Fibroblast of the aortic adventitia (primary cell): ENCODE measurements around the gene DHRS11. TPM values are rescaled to one million over a fixed set of nuclear protein-coding genes. Genes with fewer than 3 reads are reported as not detected.

Source experiments
- DNase-seq: peaks from one replicate; pipeline ENCODE4 v3.0.0-alpha.2; 2010; ENCODE audit warnings: low read depth
- H3K4me3 ChIP-seq: 2 replicates; pipeline ENCODE4 v1.5.1; 2011; ENCODE audit warnings: low read depth, mild to moderate bottlenecking, control low read depth, low read length, moderate library complexity
- total RNA-seq: library from RNA; depleted of rRNA; stranded (reverse); fragments of >200 nt; gene quantifications from 2 replicates; pipeline ENCODE4 v1.2.3, GENCODE V29; 2012; ENCODE audit warnings: low replicate concordance
- TF ChIP-seq, protein P1 (sequence below): IDR thresholded peaks from 2 replicates; pipeline ENCODE4 v1.5.1; 2011; ENCODE audit warnings: mild to moderate bottlenecking, low read length, control low read depth, inconsistent platforms; ENCODE audit not compliant: insufficient read depth

Gene DHRS11
- total RNA-seq, 1 donor = 4.1 TPM

DNA sequence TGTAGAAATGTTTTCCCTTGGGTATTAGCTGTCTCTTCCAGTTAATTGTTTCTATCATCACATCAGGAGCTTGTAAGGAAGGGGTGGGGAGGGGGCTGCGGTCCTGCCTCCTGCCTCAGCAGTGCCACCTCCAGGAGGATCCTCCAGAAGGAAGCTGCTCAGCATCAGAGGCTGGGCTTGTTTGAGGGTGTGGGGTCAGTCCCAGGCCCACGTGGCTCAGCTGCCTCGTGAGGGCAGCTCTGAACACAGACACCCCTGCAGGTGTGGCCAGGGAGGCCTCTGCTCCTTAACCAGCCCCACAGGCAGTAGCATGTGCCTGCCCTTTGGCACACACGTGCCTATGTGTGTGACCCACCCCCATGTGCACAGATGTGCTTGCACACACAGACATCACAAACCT is 56.0 kb downstream of the DHRS11 start:
- no peak for DNase-seq
- TF ChIP-seq, protein P1, sequence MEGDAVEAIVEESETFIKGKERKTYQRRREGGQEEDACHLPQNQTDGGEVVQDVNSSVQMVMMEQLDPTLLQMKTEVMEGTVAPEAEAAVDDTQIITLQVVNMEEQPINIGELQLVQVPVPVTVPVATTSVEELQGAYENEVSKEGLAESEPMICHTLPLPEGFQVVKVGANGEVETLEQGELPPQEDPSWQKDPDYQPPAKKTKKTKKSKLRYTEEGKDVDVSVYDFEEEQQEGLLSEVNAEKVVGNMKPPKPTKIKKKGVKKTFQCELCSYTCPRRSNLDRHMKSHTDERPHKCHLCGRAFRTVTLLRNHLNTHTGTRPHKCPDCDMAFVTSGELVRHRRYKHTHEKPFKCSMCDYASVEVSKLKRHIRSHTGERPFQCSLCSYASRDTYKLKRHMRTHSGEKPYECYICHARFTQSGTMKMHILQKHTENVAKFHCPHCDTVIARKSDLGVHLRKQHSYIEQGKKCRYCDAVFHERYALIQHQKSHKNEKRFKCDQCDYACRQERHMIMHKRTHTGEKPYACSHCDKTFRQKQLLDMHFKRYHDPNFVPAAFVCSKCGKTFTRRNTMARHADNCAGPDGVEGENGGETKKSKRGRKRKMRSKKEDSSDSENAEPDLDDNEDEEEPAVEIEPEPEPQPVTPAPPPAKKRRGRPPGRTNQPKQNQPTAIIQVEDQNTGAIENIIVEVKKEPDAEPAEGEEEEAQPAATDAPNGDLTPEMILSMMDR = no peak
- H3K4me3 ChIP-seq = no peak overlapping the region

- H3K4me3 ChIP-seq = no peak overlapping the region
- no peak for DNase-seq
- TF ChIP-seq, protein P1 = no peak
Measured at GRCh38 chr17:36650096-36650775, 58.6 kb downstream of the DHRS11 start.

Other genes with a start within 250 kb of the DHRS11 start
- gene TBC1D3H, start 203.4 kb upstream of the DHRS11 start, total RNA-seq = not detected in 2 replicates
- gene ZNHIT3, start 105.2 kb upstream of the DHRS11 start, total RNA-seq = 26.9 and 28.0 TPM in 2 replicates
- 43.3 and 66.2 TPM in 2 replicates for gene MYO19, start 57.0 kb upstream of the DHRS11 start, total RNA-seq
- 6.4 and 12.7 TPM in 2 replicates for gene PIGW, start 56.9 kb upstream of the DHRS11 start, total RNA-seq
- 68.1 and 75.8 TPM in 2 replicates for gene GGNBP2, start 47.0 kb upstream of the DHRS11 start, total RNA-seq
- 2.3 and 4.3 TPM in 2 replicates for gene MRM1, start 9.7 kb downstream of the DHRS11 start, total RNA-seq